CD4-positive, alpha-beta T cell treated with Interleukin-1 beta for 1 hour (primary cell): ENCODE data around the gene PRR16.

Source experiments
- DNase-seq, 2 donors: peaks; one replicate each; pipeline ENCODE4 v3.0.0-alpha.2; 2020 to 2022

PRR16 gene

GRCh38 chr5:120464627-120465435, 731 bp downstream of the PRR16 start:
- no peak for DNase-seq

GRCh38 chr5:120465436-120465961, 1.4 kb downstream of the PRR16 start:
- no peak for DNase-seq

DNA sequence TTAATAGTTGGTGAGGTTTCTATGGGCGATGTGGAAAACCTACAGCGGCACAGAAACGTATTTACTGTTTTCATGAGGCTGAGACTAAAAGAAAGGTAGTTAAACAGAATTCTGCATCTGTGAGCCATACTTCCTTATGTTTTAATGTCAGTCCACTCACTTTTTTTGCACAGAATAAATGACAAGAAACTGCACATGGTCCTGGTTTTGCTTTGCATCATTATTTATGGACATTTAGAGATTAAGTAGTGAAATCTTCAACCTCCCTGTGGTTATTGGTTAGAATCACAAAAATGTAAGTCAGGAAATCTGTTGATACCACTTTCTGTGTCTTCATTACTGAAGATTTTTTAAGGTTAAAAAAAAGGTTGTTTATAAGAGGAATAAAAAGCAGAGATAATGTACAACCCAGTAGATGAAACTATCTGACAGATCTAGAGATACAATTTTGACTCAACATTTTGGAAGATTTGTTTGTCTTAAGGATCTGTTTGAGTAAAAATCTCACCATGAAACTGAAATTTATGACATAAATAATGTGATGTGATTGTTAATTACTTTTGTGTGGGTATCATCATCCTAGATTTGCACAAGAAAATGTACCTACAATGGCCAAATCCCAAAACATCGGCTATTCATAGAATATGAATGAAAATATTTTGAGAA, 2.4 kb downstream of the PRR16 start:
- DNase-seq, result no peak

DNA sequence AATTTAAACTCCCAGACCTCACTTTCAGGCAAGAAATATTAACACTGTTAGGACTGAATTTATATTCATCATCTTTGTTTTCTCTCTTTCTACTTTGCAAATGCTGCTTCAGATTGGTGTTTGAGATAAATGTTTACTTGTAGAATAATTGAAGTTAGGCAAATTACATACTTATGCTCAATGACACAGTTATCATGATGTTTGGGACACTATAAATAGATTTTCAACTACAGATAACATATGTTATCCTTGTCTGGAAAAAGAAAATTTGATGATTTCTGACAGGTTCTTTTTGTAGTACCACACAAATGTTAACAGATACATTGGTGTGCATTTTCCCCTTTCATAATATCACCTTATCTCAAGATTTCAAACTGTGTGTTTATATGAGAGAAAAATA, 7.9 kb downstream of the PRR16 start:
- no peak for DNase-seq

DNA sequence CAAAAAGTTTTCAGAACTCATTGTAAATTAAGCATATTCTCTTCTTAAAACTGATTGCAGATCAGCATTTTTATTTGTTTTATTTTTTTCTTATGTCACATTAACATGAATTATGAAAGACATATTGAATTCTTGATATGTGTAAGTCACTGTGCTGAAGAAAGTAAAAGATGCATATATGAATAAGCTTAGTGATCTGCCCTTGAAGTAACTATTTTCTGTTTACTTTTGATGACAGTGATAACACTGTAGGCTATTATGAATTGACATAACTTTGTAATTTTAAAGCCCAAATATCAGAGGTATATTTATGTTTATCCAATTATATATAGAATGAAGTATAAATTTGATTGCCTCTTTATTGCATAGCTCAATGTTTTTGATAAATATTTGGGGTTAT, 8.8 kb downstream of the PRR16 start:
- no peak for DNase-seq

GRCh38 chr5:120473332-120473731, 9.2 kb downstream of the PRR16 start:
- DNase-seq, result no peak

DNA sequence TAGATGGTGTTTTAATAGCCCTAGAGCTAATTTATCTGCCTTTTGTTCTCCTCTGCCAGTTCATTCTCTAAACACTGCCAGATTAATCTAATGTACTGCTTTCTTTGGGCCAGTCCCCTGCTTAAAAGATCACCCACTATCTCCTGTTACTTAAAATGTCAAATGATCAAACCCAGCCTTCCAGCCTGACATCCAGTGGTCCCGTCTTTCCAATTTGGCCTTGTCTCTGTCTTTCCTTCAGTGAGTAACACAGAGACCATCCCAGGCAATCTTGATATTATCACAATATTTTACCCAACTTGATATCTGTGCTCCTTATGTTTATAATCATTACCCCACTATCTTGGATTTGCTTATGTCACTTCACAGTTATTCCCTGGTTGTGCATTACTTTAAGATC, 12.0 kb downstream of the PRR16 start:
- no peak for DNase-seq

DNA sequence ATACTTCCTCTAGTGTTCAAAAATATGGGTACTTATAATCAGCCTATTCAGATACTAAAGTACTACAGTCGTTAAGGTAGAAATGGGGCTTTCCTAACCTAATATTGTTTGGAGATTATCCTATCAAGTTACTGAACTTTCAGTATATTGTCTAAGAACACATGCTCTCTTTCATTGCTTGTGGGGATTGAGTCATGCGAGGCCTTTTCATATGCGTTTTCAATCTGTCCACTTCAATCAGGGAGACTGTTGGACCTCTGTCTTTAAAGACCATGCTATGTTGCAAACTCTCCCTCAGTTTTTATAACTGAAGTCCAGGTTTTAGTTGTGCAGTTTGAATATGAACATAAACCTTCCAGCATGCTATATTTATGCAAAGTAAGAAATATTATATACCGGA, 15.0 kb downstream of the PRR16 start:
- DNase-seq, result no peak

DNA sequence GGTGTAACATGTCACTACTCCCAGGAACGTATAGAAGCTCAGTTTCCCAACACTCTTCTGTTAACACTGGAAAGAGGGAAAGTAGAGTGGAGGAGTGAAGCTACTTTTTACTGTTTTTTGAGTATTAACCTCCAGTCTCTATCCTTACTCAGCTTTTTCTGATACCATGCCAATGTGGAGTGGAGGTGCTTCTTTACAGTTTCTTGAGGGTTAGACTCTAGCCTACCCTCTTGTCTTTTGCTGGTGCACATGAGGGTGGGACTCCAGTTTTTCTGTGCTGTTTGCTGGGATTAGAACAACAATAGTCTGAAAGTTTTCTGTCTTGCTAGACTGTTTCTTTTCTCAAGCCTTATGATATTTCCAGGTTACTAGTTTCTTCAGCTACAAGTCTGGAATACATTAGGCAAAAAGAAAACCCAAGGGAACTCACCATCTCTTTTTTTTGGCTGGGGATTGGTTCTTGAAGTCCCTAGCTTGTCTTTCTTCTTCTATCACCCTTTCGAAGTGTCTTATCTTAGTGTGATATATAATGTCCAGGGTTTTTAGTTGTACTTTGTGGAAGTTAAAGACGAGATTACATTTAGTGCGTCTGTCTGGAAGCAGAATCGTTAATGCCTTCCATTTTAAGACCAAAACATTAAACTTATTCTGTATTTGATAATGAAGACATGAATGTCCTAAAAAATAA, 35.9 kb downstream of the PRR16 start:
- DNase-seq, result no peak

DNA sequence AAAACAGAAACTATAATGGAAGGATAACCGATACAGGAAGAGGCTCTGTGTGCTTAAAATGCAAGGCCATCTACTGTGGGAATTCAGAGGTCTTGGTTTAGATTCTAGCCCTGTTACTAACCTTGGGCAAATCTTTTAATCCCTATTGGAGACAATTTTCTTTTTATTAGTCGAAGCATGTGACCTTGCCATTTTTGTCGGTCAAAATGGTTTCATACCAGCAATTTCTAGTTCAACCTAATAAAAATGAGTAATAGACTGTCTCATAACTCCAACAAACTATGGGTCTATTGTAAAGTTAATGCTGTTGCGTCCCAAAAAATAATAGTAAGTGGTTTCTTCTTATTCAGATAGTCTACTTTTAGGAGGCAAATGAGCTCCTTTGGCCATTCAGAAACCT, 38.4 kb downstream of the PRR16 start:
- no peak for DNase-seq

- DNase-seq, result no peak
Measured at GRCh38 chr5:120503341-120503740, 39.2 kb downstream of the PRR16 start.

DNA sequence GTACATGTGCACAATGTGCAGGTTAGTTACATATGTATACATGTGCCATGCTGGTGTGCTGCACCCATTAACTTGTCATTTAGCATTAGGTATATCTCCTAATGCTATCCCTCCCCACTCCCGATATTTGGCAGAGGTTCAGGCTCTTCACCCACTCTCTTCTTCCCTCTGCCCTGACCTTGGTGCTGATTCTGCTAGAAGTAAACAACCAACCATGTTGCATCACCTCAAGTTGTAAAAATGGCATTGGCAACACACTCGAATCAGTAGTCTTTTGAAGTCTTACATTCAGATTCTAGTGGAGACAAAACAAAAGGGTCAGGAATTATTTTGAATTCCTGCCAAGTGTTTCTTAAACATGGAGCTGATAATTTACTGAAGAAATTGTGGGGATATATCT, 40.0 kb downstream of the PRR16 start:
- DNase-seq, result no peak

- DNase-seq, result no peak
Measured at GRCh38 chr5:120507197-120507596, 43.1 kb downstream of the PRR16 start.

- DNase-seq, result no peak
Measured at GRCh38 chr5:120507800-120508463, 43.8 kb downstream of the PRR16 start.

DNA sequence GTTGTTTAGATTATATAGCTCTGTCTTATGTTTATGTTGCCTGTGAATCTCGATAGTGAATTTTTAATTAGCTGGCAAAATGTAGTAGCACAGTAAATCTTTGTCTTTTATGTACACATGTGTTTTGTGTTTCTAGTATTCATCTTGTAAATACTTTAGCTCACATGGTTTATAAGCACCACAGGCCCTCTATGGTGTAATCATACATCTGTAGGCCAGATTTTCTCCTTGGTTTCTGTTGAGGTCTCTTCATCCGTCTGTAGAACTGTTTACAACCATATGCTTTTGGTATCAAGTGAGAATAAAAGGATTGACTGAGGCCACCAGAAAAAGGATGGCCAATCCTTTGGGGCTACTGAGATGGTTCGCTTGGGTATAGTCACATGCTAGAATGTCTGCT, 45.0 kb downstream of the PRR16 start:
- no peak for DNase-seq

DNA sequence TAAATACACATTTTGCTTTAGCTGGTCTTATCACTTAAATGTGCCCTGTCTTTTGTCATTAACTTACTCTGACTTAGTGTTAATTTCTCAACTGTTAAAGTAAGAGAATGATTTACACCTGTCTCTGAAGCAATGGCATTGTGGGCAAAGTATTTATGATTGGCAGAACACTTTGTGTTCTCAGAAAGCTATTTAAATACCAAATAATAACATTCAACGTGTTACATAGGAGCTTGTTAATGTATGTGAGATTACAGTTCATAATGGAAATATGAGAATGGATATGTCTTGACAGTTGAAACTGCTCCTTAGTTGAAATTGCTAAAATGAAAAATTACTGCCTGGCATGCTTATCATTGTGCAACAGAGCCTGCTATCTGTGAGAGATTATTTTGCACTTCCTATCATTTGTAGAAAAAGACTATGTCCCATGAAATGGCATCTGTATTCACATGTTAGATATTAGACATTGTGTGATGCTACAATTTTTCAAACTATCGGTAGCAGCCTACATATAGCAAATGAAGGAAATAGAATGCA, 46.1 kb downstream of the PRR16 start:
- DNase-seq, result no peak

- no peak for DNase-seq
Measured at GRCh38 chr5:120510994-120511686, 47.0 kb downstream of the PRR16 start.

DNA sequence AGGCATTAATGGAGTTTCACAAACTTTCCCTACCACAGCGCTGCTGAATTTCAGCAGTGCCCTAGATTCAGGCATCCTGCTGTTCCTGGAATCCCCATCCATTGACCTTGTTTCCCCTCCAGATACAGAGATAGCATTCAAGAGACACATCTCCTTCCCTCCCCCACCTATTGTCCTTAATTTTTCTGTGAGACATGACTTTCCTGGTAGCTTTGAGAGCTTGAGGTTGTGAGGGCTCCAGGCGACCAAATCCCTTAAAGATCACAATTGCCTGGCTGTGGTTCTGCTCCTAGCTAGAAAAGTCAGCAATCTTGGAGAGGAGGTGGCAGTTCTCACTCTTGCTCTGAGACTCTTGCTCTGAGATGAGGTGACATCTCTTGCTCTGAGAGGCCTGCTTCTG, 48.0 kb downstream of the PRR16 start:
- no peak for DNase-seq

DNA sequence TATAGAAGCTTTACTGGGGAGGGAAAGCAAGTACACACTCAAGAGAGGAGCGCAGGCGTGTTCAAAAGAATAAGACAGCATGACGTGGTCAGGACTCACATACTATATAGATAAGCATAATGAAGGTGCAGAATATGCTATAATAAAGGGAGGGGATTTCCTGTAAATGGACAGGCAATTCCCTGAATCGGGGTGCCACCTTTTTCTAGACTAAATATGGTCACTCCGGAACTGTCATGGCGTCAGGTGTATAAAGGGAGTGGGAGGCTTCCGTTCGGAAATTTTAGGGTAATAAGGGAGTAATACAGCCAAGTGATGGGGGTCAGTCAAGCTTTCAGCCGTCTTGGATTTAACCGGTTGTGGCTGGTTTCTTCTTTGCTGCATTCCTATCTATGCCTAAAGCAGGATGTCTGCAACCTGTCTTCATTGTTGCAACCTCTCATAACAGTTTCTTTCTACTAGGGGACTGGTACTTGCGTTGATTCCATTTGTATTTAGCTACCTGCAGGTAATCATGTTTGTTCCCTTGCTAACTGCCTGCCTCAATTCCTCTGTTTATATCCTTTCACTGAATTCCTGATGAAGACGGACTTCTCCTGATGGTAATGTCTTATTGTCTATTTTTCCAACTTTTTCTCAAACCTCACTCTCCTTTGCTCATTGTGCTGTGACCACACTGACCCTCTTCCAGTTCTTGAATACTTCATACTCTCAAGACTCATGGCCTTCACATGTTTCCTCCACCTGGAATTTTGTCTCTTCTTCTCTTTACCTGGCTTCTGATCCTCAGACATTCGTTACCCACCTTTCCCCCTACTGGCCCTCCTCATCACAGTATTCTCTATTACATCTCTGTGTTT, 48.9 kb downstream of the PRR16 start:
- no peak for DNase-seq

DNA sequence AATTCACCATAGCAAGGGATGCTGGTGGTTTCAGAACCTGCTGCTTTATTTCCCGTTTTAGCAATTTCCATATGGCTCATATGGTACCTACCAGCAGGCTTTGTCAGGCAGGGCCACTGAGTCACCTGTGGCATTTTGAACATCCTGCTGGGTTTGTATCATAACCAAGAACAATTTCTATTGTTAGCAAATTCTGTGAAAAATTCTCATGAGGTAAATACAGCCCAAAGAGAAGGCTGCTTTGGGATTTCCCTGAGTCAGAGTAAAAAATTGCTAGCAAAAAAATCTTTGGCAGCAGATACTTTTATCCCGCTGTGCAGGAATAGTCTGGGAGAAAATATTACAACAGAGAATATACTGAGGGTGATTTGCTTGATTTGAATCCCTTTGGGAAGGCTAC, 52.7 kb downstream of the PRR16 start:
- DNase-seq, result no peak

DNA sequence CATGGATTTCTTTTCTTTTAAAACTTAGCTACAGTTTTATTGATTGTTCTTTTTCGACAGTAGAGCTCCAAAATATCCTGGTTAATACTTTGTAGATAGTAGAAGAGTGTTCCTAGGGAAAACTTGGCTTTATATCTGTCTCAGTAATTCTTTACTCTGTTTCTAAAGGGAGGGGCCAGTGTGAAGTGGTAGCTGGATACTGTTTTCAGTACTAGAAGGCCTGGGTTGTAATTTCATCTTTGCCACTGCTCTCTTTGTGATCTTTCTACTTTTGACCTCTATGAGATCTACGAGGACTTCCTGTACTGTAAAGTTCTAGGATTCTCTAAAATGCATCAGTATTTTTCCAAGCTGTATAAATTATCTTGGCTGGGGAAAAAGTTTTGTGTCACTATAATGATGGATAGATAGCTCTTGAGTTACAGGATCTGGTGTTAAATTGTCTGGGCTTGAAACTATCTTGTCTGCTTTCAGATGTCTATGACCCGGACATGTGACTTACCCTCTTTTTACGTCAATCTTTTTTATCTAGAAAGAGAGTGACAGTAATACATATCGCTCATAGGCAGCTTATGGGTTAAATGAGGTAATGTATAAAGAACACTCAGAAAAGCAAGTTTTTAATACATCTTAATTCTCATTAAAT, 53.6 kb downstream of the PRR16 start:
- no peak for DNase-seq
